ENCODE measurements around the gene ZNF507. TPM values are rescaled to one million over a fixed set of nuclear protein-coding genes. Genes with fewer than 3 reads are reported as not detected.

Gene ZNF507
- total and polyA plus RNA-seq, 2 of the 8 experiments (the other 6 are each of a cell fraction or from before 2014, with no cell fraction given) = 8.6 to 28.8 TPM

DNA sequence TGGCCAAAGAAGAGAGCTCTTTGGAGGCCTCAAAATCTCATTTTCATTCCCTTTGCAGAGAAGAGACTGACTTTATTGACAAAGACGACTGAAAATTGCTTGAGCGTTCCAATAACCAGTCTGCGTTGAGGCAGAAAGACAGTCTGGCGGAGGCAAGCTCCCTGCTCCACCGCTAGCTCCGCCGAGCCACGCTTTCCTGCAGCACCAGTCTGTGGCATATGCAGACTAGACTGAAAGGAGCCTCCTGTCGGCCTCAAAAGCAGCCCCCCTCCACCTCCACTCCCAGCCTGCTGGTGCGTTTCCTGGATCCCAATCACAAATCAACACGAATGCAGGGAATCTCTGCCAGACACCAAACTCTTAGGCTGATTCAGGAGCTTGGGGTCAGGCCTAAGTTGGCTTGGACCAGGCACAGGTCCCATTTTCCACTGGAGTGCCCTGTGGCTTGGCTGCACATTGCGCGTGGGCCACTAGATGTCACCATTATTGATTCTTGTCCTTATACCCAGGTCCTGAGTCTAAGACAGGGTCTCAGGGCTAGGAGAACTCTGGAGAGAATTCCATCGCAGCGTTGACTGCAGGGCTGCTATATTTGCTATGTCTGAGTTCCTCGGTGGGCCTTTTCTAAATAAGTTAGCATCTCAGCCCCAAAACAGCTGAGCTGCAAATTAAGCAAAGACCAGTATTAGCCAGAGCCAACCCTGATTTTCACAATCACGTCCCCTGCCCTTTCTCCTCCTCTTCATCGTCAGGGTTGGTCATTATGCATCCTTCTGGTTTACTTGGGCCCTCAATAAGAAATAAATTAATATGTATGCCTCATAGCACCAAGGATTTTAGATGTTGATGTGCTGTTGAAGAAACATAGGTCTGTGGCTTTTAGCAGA lies 5.2 kb upstream of the ZNF507 start:
- Histone ChIP-seq H4K91ac (replicated peaks; ENCODE audit: insufficient read length, low read length) (no peak overlapping the region), H3K18ac (ENCODE audit: extremely low read depth, low read length) (no peak overlapping the region), H3K4me2 (ENCODE audit: insufficient read depth in 1 of 2, low read depth in 2 of 2, low read length in 2 of 2) (no peak overlapping the region), H2AK5ac (ENCODE audit: low read depth, low read length) (no peak overlapping the region), H3K23me2 (ENCODE audit: low read depth, low read length) (no peaks in the 10 kb centered on the region), H3K56ac (replicated peaks; ENCODE audit: insufficient read length, low read depth, low read length) (no peak overlapping the region), H4K5ac (ENCODE audit: insufficient read length, low read depth, low read length) (no peak overlapping the region), H3K4me3 (ENCODE audit: extremely low read depth in 1 of 4, insufficient read depth in 2 of 4, low read depth in 3 of 4, low read length in 4 of 4) (no peak overlapping the region), H2BK20ac (ENCODE audit: low read length) (no peak overlapping the region; the same call in 1 of the 2 replicates), H4K8ac (ENCODE audit: extremely low read depth, insufficient read depth, low read length) (peak overlapping the region; percentile 35; the same call in 1 of the 2 replicates), H2BK15ac (ENCODE audit: low read length) (0 out of 2 replicates have a peak overlapping the region, but pooled peaks have one; percentile 55), H3K14ac (ENCODE audit: insufficient read length) (no peak overlapping the region), H3K23ac (ENCODE audit: insufficient read length) (no peak overlapping the region), H3K27me3 (replicated peaks in 1 of 4; ENCODE audit: control insufficient read depth in 3 of 4, extremely low read depth in 1 of 4, insufficient read depth in 3 of 4, low read length in 3 of 4) (peaks cover 0 to 3% (median 0%) of the 10 kb centered on the region in 4 experiments; a peak in 1 of 7 replicates), H3K79me1 (ENCODE audit: low read depth, low read length) (no peaks in the 10 kb centered on the region), H3K36me3 (ENCODE audit: control insufficient read depth in 2 of 4, insufficient read depth in 4 of 4, low read length in 3 of 4) (no peaks in the 10 kb centered on the region), H2BK120ac (replicated peaks; ENCODE audit: low read depth, low read length) (no peak overlapping the region), H3K9me3 (ENCODE audit: insufficient read depth in 2 of 2, low read depth in 1 of 2, low read length in 1 of 2) (no peaks in the 10 kb centered on the region), H3K9ac (replicated peaks in 1 of 4; ENCODE audit: extremely low read depth in 1 of 4, low read depth in 3 of 4, low read length in 3 of 4) (no peak overlapping the region), H2BK5ac (ENCODE audit: low read depth, low read length) (no peak overlapping the region), H3K27ac (ENCODE audit: low read depth, low read length) (no peak overlapping the region), H3K4me1 (replicated peaks in 1 of 4; ENCODE audit: control insufficient read depth in 3 of 4, insufficient read depth in 4 of 4, low read length in 3 of 4) (no peaks in the 10 kb centered on the region), H3K4ac (replicated peaks; ENCODE audit: insufficient read length, low read depth, low read length) (no peak overlapping the region), H2BK12ac (ENCODE audit: low read depth, low read length) (no peak overlapping the region), H2AFZ (ENCODE audit: low read length) (peak overlapping the region; percentile 83), H3K79me2 (ENCODE audit: control insufficient read depth in 1 of 2, insufficient read depth in 2 of 2, low read length in 2 of 2) (no peaks in the 10 kb centered on the region), H4K20me1 (replicated peaks in 1 of 2; ENCODE audit: control insufficient read depth in 1 of 2, insufficient read depth in 2 of 2, low read length in 2 of 2) (no peaks in the 10 kb centered on the region)
- peak in 1 of 2 experiments; percentile 70 for DNase-seq (ENCODE audit: low read depth in 1 of 2, low spot score in 2 of 2)
- FAIRE-seq = no peak
- TF ChIP-seq BACH1 (IDR thresholded peaks at IDR 0.05; ENCODE audit: low read length) (0 out of 2 replicates have a peak, but pooled peaks have one; percentile 11), ZNF274 (IDR thresholded peaks at IDR 0.05; ENCODE audit: borderline replicate concordance, extremely low read depth, low read length) (no peak), RAD21 (IDR thresholded peaks at IDR 0.05 in 1 of 2, conservative IDR thresholded peaks at IDR 0.05 in 1 of 2; ENCODE audit: low read depth in 2 of 2, low read length in 2 of 2) (peak; percentile 32 to 39; a peak in 3 of 4 replicates), CTCF (IDR thresholded peaks at IDR 0.05; ENCODE audit: control extremely low read depth in 1 of 3, insufficient read depth in 1 of 3, low read depth in 1 of 3, low read length in 3 of 3) (peak; percentile 53 to 75 (median 65))
- TF ChIP-seq, protein P1, sequence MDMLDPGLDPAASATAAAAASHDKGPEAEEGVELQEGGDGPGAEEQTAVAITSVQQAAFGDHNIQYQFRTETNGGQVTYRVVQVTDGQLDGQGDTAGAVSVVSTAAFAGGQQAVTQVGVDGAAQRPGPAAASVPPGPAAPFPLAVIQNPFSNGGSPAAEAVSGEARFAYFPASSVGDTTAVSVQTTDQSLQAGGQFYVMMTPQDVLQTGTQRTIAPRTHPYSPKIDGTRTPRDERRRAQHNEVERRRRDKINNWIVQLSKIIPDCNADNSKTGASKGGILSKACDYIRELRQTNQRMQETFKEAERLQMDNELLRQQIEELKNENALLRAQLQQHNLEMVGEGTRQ (IDR thresholded peaks at IDR 0.05; ENCODE audit: low read length) = no peak
- POLR2A ChIA-PET (ENCODE audit: partially characterized antibody) = interaction anchor here (0.8 to 1.3 kb wide), 4 partner anchors 10 to 921 kb away, joined by 3 to 4 read pairs (median 3); no protein-coding TSS in a partner anchor
- CTCF ChIA-PET (ENCODE audit: partially characterized antibody) = interaction anchor here (0.6 to 5.9 kb wide), 26 partner anchors 10 to 1010 kb away, joined by 3 to 31 read pairs (median 4); no protein-coding TSS in a partner anchor
- 77% methylated on average over 18 of the region's 18 CpGs; no CpG with 5 or more reads in 1 of the 2 experiments for WGBS, 2 experiments (ENCODE audit: extremely low coverage in 1 of 2, insufficient coverage in 1 of 2, insufficient read length in 1 of 2, insufficient replicate concordance in 2 of 2, low coverage in 1 of 2, low lambda C conversion rate in 2 of 2, missing lambda C conversion rate in 1 of 2)
